ENCODE data around the gene CYP2U1.
"Not testable (repeated sequence)": the region's sequence is repeated elsewhere in the genome, so short reads cannot be mapped to it uniquely, and the experiment has no call there.

Gene CYP2U1

GRCh38 chr4:107900508-107900907 is 30.8 kb upstream of the CYP2U1 start:
- Histone ChIP-seq H3K36me3 (ENCODE audit: control insufficient read depth, insufficient read depth, low read length, severe bottlenecking) (peaks cover 28% of the 10 kb centered on the region), H3K27me3 (replicated peaks; ENCODE audit: control insufficient read depth, insufficient read depth, low read length) (no peaks in the 10 kb centered on the region), H3K4me3 (ENCODE audit: low read length) (no peak overlapping the region), H3K9me3 (ENCODE audit: control insufficient read depth, low read length) (no peaks in the 10 kb centered on the region), H3K9ac (ENCODE audit: low read length) (no peak overlapping the region), H3K4me1 (ENCODE audit: control insufficient read depth, insufficient read depth, low read length) (peaks cover 37% of the 10 kb centered on the region)
- no peak for DNase-seq (ENCODE audit: low read depth)

GRCh38 chr4:107901213-107901934 is 30.0 kb upstream of the CYP2U1 start:
- H3K4me3 ChIP-seq (ENCODE audit: low read length), result no peak overlapping the region
- no peaks in the 10 kb centered on the region for H3K9me3 ChIP-seq (ENCODE audit: control insufficient read depth, low read length)
- H3K9ac ChIP-seq (ENCODE audit: low read length), result no peak overlapping the region
- peaks cover 29% of the 10 kb centered on the region for H3K4me1 ChIP-seq (ENCODE audit: control insufficient read depth, insufficient read depth, low read length)
- DNase-seq (ENCODE audit: low read depth), result no peak
- H3K36me3 ChIP-seq (ENCODE audit: control insufficient read depth, insufficient read depth, low read length, severe bottlenecking), result peaks cover 29% of the 10 kb centered on the region
- H3K27me3 ChIP-seq (replicated peaks; ENCODE audit: control insufficient read depth, insufficient read depth, low read length), result no peaks in the 10 kb centered on the region

- Histone ChIP-seq H3K9ac (ENCODE audit: low read length) (no peak overlapping the region), H3K4me1 (ENCODE audit: control insufficient read depth, insufficient read depth, low read length) (peaks cover 16% of the 10 kb centered on the region), H3K36me3 (ENCODE audit: control insufficient read depth, insufficient read depth, low read length, severe bottlenecking) (peaks cover 30% of the 10 kb centered on the region), H3K9me3 (ENCODE audit: control insufficient read depth, low read length) (no peaks in the 10 kb centered on the region), H3K27me3 (replicated peaks; ENCODE audit: control insufficient read depth, insufficient read depth, low read length) (no peaks in the 10 kb centered on the region), H3K4me3 (ENCODE audit: low read length) (no peak overlapping the region)
- DNase-seq (ENCODE audit: low read depth), result no peak
Observed at GRCh38 chr4:107902715-107903114, 28.6 kb upstream of the CYP2U1 start.

- H3K9me3 ChIP-seq (ENCODE audit: control insufficient read depth, low read length); DNase-seq (ENCODE audit: low read depth); H3K27me3 ChIP-seq (replicated peaks; ENCODE audit: control insufficient read depth, insufficient read depth, low read length); H3K9ac ChIP-seq (ENCODE audit: low read length); H3K4me3 ChIP-seq (ENCODE audit: low read length); H3K4me1 ChIP-seq (ENCODE audit: control insufficient read depth, insufficient read depth, low read length): not testable (repeated sequence)
- peaks cover 51% of the 10 kb centered on the region for H3K36me3 ChIP-seq (ENCODE audit: control insufficient read depth, insufficient read depth, low read length, severe bottlenecking)
Observed at GRCh38 chr4:107905082-107905481, 26.3 kb upstream of the CYP2U1 start.

GRCh38 chr4:107906458-107907100 is 24.8 kb upstream of the CYP2U1 start:
- no peak overlapping the region for H3K9ac ChIP-seq (ENCODE audit: low read length)
- no peaks in the 10 kb centered on the region for H3K27me3 ChIP-seq (replicated peaks; ENCODE audit: control insufficient read depth, insufficient read depth, low read length)
- no peaks in the 10 kb centered on the region for H3K9me3 ChIP-seq (ENCODE audit: control insufficient read depth, low read length)
- H3K4me1 ChIP-seq (ENCODE audit: control insufficient read depth, insufficient read depth, low read length), result peaks cover under 1% of the 10 kb centered on the region
- no peak for DNase-seq (ENCODE audit: low read depth)
- H3K36me3 ChIP-seq (ENCODE audit: control insufficient read depth, insufficient read depth, low read length, severe bottlenecking), result peaks cover 51% of the 10 kb centered on the region
- H3K4me3 ChIP-seq (ENCODE audit: low read length), result no peak overlapping the region

- H3K4me3 ChIP-seq (ENCODE audit: low read length), result no peak overlapping the region
- no peaks in the 10 kb centered on the region for H3K9me3 ChIP-seq (ENCODE audit: control insufficient read depth, low read length)
- H3K27me3 ChIP-seq (replicated peaks; ENCODE audit: control insufficient read depth, insufficient read depth, low read length), result no peaks in the 10 kb centered on the region
Observed at GRCh38 chr4:107908377-107908776, 23.0 kb upstream of the CYP2U1 start.

GRCh38 chr4:107913283-107913899 is 18.0 kb upstream of the CYP2U1 start:
- Histone ChIP-seq H3K9me3 (ENCODE audit: control insufficient read depth, low read length) (no peaks in the 10 kb centered on the region), H3K36me3 (ENCODE audit: control insufficient read depth, insufficient read depth, low read length, severe bottlenecking) (peaks cover 32% of the 10 kb centered on the region), H3K4me1 (ENCODE audit: control insufficient read depth, insufficient read depth, low read length) (peaks cover 15% of the 10 kb centered on the region), H3K27me3 (replicated peaks; ENCODE audit: control insufficient read depth, insufficient read depth, low read length) (no peaks in the 10 kb centered on the region), H3K4me3 (ENCODE audit: low read length) (no peak overlapping the region), H3K9ac (ENCODE audit: low read length) (peak overlapping the region; percentile 61)
- DNase-seq (ENCODE audit: low read depth), result peak; percentile 92

More at GRCh38 chr4:107908377-107908776, 23.0 kb upstream of the CYP2U1 start:
- DNase-seq (ENCODE audit: low read depth), result no peak
- Histone ChIP-seq H3K9ac (ENCODE audit: low read length) (no peak overlapping the region), H3K4me1 (ENCODE audit: control insufficient read depth, insufficient read depth, low read length) (peaks cover 4% of the 10 kb centered on the region), H3K36me3 (ENCODE audit: control insufficient read depth, insufficient read depth, low read length, severe bottlenecking) (peaks cover 48% of the 10 kb centered on the region)

- no peak for DNase-seq (ENCODE audit: low read depth)
- Histone ChIP-seq H3K4me1 (ENCODE audit: control insufficient read depth, insufficient read depth, low read length) (peaks cover 15% of the 10 kb centered on the region), H3K27me3 (replicated peaks; ENCODE audit: control insufficient read depth, insufficient read depth, low read length) (no peaks in the 10 kb centered on the region), H3K36me3 (ENCODE audit: control insufficient read depth, insufficient read depth, low read length, severe bottlenecking) (peaks cover 17% of the 10 kb centered on the region), H3K9me3 (ENCODE audit: control insufficient read depth, low read length) (peaks cover 11% of the 10 kb centered on the region), H3K9ac (ENCODE audit: low read length) (no peak overlapping the region), H3K4me3 (ENCODE audit: low read length) (no peak overlapping the region)
Observed at GRCh38 chr4:107915220-107915619, 16.1 kb upstream of the CYP2U1 start.

GRCh38 chr4:107916623-107917022 is 14.7 kb upstream of the CYP2U1 start:
- DNase-seq (ENCODE audit: low read depth), result no peak

GRCh38 chr4:107917500-107917899 is 13.8 kb upstream of the CYP2U1 start:
- H3K9me3 ChIP-seq (ENCODE audit: control insufficient read depth, low read length), result peaks cover 15% of the 10 kb centered on the region
- H3K9ac ChIP-seq (ENCODE audit: low read length), result no peak overlapping the region
- H3K36me3 ChIP-seq (ENCODE audit: control insufficient read depth, insufficient read depth, low read length, severe bottlenecking), result peaks cover 6% of the 10 kb centered on the region
- no peaks in the 10 kb centered on the region for H3K27me3 ChIP-seq (replicated peaks; ENCODE audit: control insufficient read depth, insufficient read depth, low read length)
- DNase-seq (ENCODE audit: low read depth), result no peak
- peaks cover 20% of the 10 kb centered on the region for H3K4me1 ChIP-seq (ENCODE audit: control insufficient read depth, insufficient read depth, low read length)
- H3K4me3 ChIP-seq (ENCODE audit: low read length), result no peak overlapping the region

More at GRCh38 chr4:107916623-107917022, 14.7 kb upstream of the CYP2U1 start:
- H3K9me3 ChIP-seq (ENCODE audit: control insufficient read depth, low read length), result peaks cover 15% of the 10 kb centered on the region
- no peak overlapping the region for H3K9ac ChIP-seq (ENCODE audit: low read length)
- no peak overlapping the region for H3K4me3 ChIP-seq (ENCODE audit: low read length)
- H3K36me3 ChIP-seq (ENCODE audit: control insufficient read depth, insufficient read depth, low read length, severe bottlenecking), result peaks cover 6% of the 10 kb centered on the region
- no peaks in the 10 kb centered on the region for H3K27me3 ChIP-seq (replicated peaks; ENCODE audit: control insufficient read depth, insufficient read depth, low read length)
- H3K4me1 ChIP-seq (ENCODE audit: control insufficient read depth, insufficient read depth, low read length), result peaks cover 15% of the 10 kb centered on the region
